Loucy (cell line): ENCODE data around the gene BLID.

Source experiments
- H2AFZ ChIP-seq: fragments of 200-600 bp; sonication (generic); 2 replicates; pipeline ENCODE4 v1.6.0; 2016; ENCODE audit warnings: antibody characterized with exemption, mild to moderate bottlenecking, low read length, moderate library complexity
- H3F3A ChIP-seq: fragments of 200-600 bp; 2 replicates; pipeline ENCODE4 v1.6.0; 2016; ENCODE audit warnings: antibody characterized with exemption, low read depth, mild to moderate bottlenecking
- H3K27me3 ChIP-seq: fragments of 200-600 bp; sonication (generic); 2 replicates; pipeline ENCODE4 v1.6.1; 2014; ENCODE audit warnings: low read length, mild to moderate bottlenecking; ENCODE audit not compliant: insufficient read depth, poor library complexity, severe bottlenecking
- H3K36me3 ChIP-seq: fragments of 200-600 bp; sonication (generic); 2 replicates; pipeline ENCODE4 v1.6.1; 2016; ENCODE audit warnings: low read length; ENCODE audit not compliant: insufficient read depth
- H3K4me1 ChIP-seq: fragments of 200-600 bp; sonication (generic); 2 replicates; pipeline ENCODE4 v1.5.1; 2014; ENCODE audit warnings: low read length, mild to moderate bottlenecking; ENCODE audit not compliant: insufficient read depth, poor library complexity, severe bottlenecking
- H3K4me2 ChIP-seq: fragments of 200-600 bp; sonication (generic); 2 replicates; pipeline ENCODE4 v1.6.0; 2014; ENCODE audit warnings: antibody characterized with exemption, low read length, low read depth, mild to moderate bottlenecking; ENCODE audit not compliant: poor library complexity, severe bottlenecking
- H3K4me3 ChIP-seq: fragments of 200-600 bp; sonication (generic); 2 replicates; pipeline ENCODE4 v1.5.1; 2014; ENCODE audit warnings: low read length, mild to moderate bottlenecking, mixed read lengths; ENCODE audit not compliant: poor library complexity, severe bottlenecking
- H3K79me2 ChIP-seq: fragments of 200-600 bp; sonication (generic); 2 replicates; pipeline ENCODE4 v1.6.1; 2014; ENCODE audit warnings: low read length; ENCODE audit not compliant: insufficient read depth
- H3K9ac ChIP-seq: fragments of 200-600 bp; sonication (generic); 2 replicates; pipeline ENCODE4 v1.6.0; 2014; ENCODE audit warnings: mild to moderate bottlenecking, low read depth, low read length, moderate library complexity; ENCODE audit not compliant: poor library complexity, severe bottlenecking
- H3K9me2 ChIP-seq: fragments of 200-600 bp; sonication (generic); replicated peaks from 2 replicates; pipeline ENCODE4 v1.6.1; 2016; ENCODE audit warnings: low read depth, low read length, mixed read lengths
- H3K9me3 ChIP-seq: fragments of 200-600 bp; sonication (generic); 2 replicates; pipeline ENCODE4 v1.6.1; 2014; ENCODE audit warnings: mild to moderate bottlenecking, antibody characterized with exemption, low read length, low read depth; ENCODE audit not compliant: insufficient read depth
- H4K20me1 ChIP-seq: fragments of 200-600 bp; sonication (generic); 2 replicates; pipeline ENCODE4 v1.6.0; 2014; ENCODE audit warnings: antibody characterized with exemption, low read length, mild to moderate bottlenecking; ENCODE audit not compliant: insufficient read depth, poor library complexity, severe bottlenecking
- CTCF ChIP-seq: fragments of 200-600 bp; sonication (generic); conservative IDR thresholded peaks from 2 replicates; pipeline ENCODE4 v1.5.1; 2014; ENCODE audit warnings: mild to moderate bottlenecking, antibody characterized with exemption, low read length
- EZH2phosphoT487 ChIP-seq: fragments of 200-600 bp; IDR thresholded peaks from 2 replicates; pipeline ENCODE4 v1.6.1; 2018; ENCODE audit warnings: antibody characterized with exemption, mild to moderate bottlenecking, moderate library complexity, borderline replicate concordance

BLID gene

GRCh38 chr11:122095681-122096262 lies 20.2 kb downstream of the BLID start:
- Histone ChIP-seq H3K4me3 (no peak overlapping the region), H2AFZ (no peak overlapping the region), H3K9me2 (no peaks in the 10 kb centered on the region), H4K20me1 (no peaks in the 10 kb centered on the region), H3F3A (no peaks in the 10 kb centered on the region), H3K79me2 (no peaks in the 10 kb centered on the region), H3K36me3 (no peaks in the 10 kb centered on the region), H3K9me3 (no peaks in the 10 kb centered on the region), H3K27me3 (no peaks in the 10 kb centered on the region), H3K4me1 (no peaks in the 10 kb centered on the region), H3K9ac (no peak overlapping the region), H3K4me2 (no peak overlapping the region)
- TF ChIP-seq EZH2phosphoT487, result no peak
- TF ChIP-seq CTCF, result no peak

- Histone ChIP-seq H3F3A (no peaks in the 10 kb centered on the region), H3K4me2 (no peak overlapping the region), H3K4me3 (no peak overlapping the region), H3K9ac (no peak overlapping the region), H3K4me1 (no peaks in the 10 kb centered on the region), H3K79me2 (no peaks in the 10 kb centered on the region), H3K36me3 (no peaks in the 10 kb centered on the region), H3K27me3 (no peaks in the 10 kb centered on the region), H2AFZ (no peak overlapping the region), H3K9me3 (no peaks in the 10 kb centered on the region), H4K20me1 (no peaks in the 10 kb centered on the region), H3K9me2 (no peaks in the 10 kb centered on the region)
- TF ChIP-seq CTCF, result no peak
- TF ChIP-seq EZH2phosphoT487, result no peak
Measured at GRCh38 chr11:122094836-122095235, 21.2 kb downstream of the BLID start.

- Histone ChIP-seq H4K20me1 (no peaks in the 10 kb centered on the region), H3K9ac (no peak overlapping the region), H3K4me2 (no peak overlapping the region)
Measured at GRCh38 chr11:122093731-122094275, 22.2 kb downstream of the BLID start.

More at GRCh38 chr11:122093731-122094275, 22.2 kb downstream of the BLID start:
- Histone ChIP-seq H3K4me3 (no peak overlapping the region), H3K27me3 (no peaks in the 10 kb centered on the region), H3K4me1 (no peaks in the 10 kb centered on the region), H3K9me3 (no peaks in the 10 kb centered on the region), H3K9me2 (no peaks in the 10 kb centered on the region), H3F3A (no peaks in the 10 kb centered on the region), H2AFZ (no peak overlapping the region), H3K36me3 (no peaks in the 10 kb centered on the region), H3K79me2 (no peaks in the 10 kb centered on the region)
- TF ChIP-seq CTCF (no peak), EZH2phosphoT487 (no peak)
